Mesendoderm (in vitro differentiated cells): Measurements from ENCODE around the gene RNLS.

ENCODE experiments used
- DNase-seq: peaks from one replicate; pipeline ENCODE4 v3.0.0; 2013
- H2AK5ac ChIP-seq: 2 replicates; pipeline ENCODE4 v1.6.1; 2013; ENCODE audit warnings: low read length, inconsistent platforms
- H2BK120ac ChIP-seq: 2 replicates; pipeline ENCODE4 v1.6.1; 2013; ENCODE audit warnings: low read depth, mild to moderate bottlenecking, low read length, moderate library complexity, mixed read lengths
- H2BK15ac ChIP-seq: replicated peaks from 2 replicates; pipeline ENCODE4 v1.6.1; 2013; ENCODE audit warnings: low read depth, mild to moderate bottlenecking, moderate library complexity
- H2BK5ac ChIP-seq: 2 replicates; pipeline ENCODE4 v1.6.1; 2013; ENCODE audit warnings: low read length, inconsistent platforms
- H3K18ac ChIP-seq: 2 replicates; pipeline ENCODE4 v1.6.1; 2013; ENCODE audit warnings: mild to moderate bottlenecking, low read length, mixed read lengths
- H3K23ac ChIP-seq: one replicate; pipeline ENCODE4 v1.6.1; 2013; ENCODE audit warnings: low read length
- H3K27ac ChIP-seq: 2 replicates; pipeline ENCODE4 v1.5.1; 2013; ENCODE audit warnings: low read depth, mild to moderate bottlenecking, inconsistent platforms, low read length, moderate library complexity
- H3K27me3 ChIP-seq: 2 replicates; pipeline ENCODE4 v1.6.1; 2013; ENCODE audit warnings: low read length, control low read depth, mild to moderate bottlenecking, inconsistent platforms; ENCODE audit not compliant: insufficient read depth, poor library complexity
- H3K36me3 ChIP-seq: 2 replicates; pipeline ENCODE4 v1.6.1; 2013; ENCODE audit warnings: low read length, inconsistent platforms; ENCODE audit not compliant: control insufficient read depth, insufficient read depth
- H3K4ac ChIP-seq: one replicate; pipeline ENCODE4 v1.6.1; 2013; ENCODE audit warnings: low read depth, mild to moderate bottlenecking, low read length, moderate library complexity
- H3K4me1 ChIP-seq: 2 replicates; pipeline ENCODE4 v1.6.1; 2013; ENCODE audit warnings: low read depth, low read length, inconsistent platforms; ENCODE audit not compliant: control insufficient read depth
- H3K4me2 ChIP-seq: 2 replicates; pipeline ENCODE4 v1.6.1; 2013; ENCODE audit warnings: low read length
- H3K4me3 ChIP-seq: 2 replicates; pipeline ENCODE4 v1.5.1; 2013; ENCODE audit warnings: mild to moderate bottlenecking, low read length
- H3K56ac ChIP-seq: one replicate; pipeline ENCODE4 v1.6.1; 2013; ENCODE audit warnings: low read length
- H3K79me1 ChIP-seq: 2 replicates; pipeline ENCODE4 v1.6.1; 2013; ENCODE audit warnings: low read length, inconsistent platforms
- H3K79me2 ChIP-seq: 2 replicates; pipeline ENCODE4 v1.6.1; 2013; ENCODE audit warnings: mild to moderate bottlenecking, low read length; ENCODE audit not compliant: control insufficient read depth, insufficient read depth
- H3K9ac ChIP-seq: 2 replicates; pipeline ENCODE4 v1.6.1; 2013; ENCODE audit warnings: low read length, inconsistent platforms
- H4K5ac ChIP-seq: one replicate; pipeline ENCODE4 v1.6.1; 2013; ENCODE audit warnings: low read length
- H4K8ac ChIP-seq: one replicate; pipeline ENCODE4 v1.6.1; 2013; ENCODE audit warnings: low read depth, mild to moderate bottlenecking, control low read depth, low read length, moderate library complexity
- WGBS: extraction: QIAGEN DNeasy Blood & Tissue Kit; methylation state at CpG from one replicate; pipeline ENCODE4 v1.1.7; 2013; ENCODE audit warnings: low lambda C conversion rate, missing lambda C conversion rate; ENCODE audit not compliant: insufficient coverage; ENCODE audit errors: extremely low coverage; 5-methylcytosine and 5-hydroxymethylcytosine counted together

RNLS gene

GRCh38 chr10:88450201-88450600 lies 132.9 kb downstream of the RNLS start:
- Histone ChIP-seq H3K27me3 (no peaks in the 10 kb centered on the region), H3K4me3 (no peak overlapping the region)

GRCh38 chr10:88442716-88443115 lies 140.4 kb downstream of the RNLS start:
- H3K23ac ChIP-seq: no peak overlapping the region
- H3K4ac ChIP-seq: no peak overlapping the region
- no peaks in the 10 kb centered on the region for H3K4me1 ChIP-seq
- H3K79me1 ChIP-seq: no peaks in the 10 kb centered on the region
- no peaks in the 10 kb centered on the region for H3K27me3 ChIP-seq
- WGBS: no CpG with 5 or more reads among the region's 4 CpGs
- DNase-seq: no peak
- no peak overlapping the region for H2AK5ac ChIP-seq
- no peak overlapping the region for H4K5ac ChIP-seq
- H3K56ac ChIP-seq: no peak overlapping the region
- H2BK120ac ChIP-seq: no peak overlapping the region
- no peak overlapping the region for H3K9ac ChIP-seq
- no peak overlapping the region for H3K4me3 ChIP-seq
- no peak overlapping the region for H3K27ac ChIP-seq
- no peak overlapping the region for H3K4me2 ChIP-seq
- no peaks in the 10 kb centered on the region for H3K79me2 ChIP-seq
- no peak overlapping the region for H2BK5ac ChIP-seq
- H3K36me3 ChIP-seq: no peaks in the 10 kb centered on the region
- H3K18ac ChIP-seq: no peak overlapping the region
- H2BK15ac ChIP-seq: no peak overlapping the region
- H4K8ac ChIP-seq: no peak overlapping the region

More at GRCh38 chr10:88450201-88450600, 132.9 kb downstream of the RNLS start:
- Histone ChIP-seq H2BK120ac (no peak overlapping the region), H3K4me1 (no peaks in the 10 kb centered on the region), H2BK15ac (no peak overlapping the region), H3K4me2 (no peak overlapping the region), H3K27ac (no peak overlapping the region), H3K23ac (no peak overlapping the region), H3K9ac (no peak overlapping the region), H4K8ac (no peak overlapping the region), H2AK5ac (no peak overlapping the region), H3K18ac (no peak overlapping the region), H3K56ac (no peak overlapping the region), H3K36me3 (no peaks in the 10 kb centered on the region), H2BK5ac (no peak overlapping the region), H3K4ac (no peak overlapping the region), H4K5ac (no peak overlapping the region), H3K79me2 (no peaks in the 10 kb centered on the region), H3K79me1 (no peaks in the 10 kb centered on the region)
- WGBS: no CpG with 5 or more reads among the region's 1 CpG
- peak; percentile 92 for DNase-seq

GRCh38 chr10:88440541-88440940 lies 142.6 kb downstream of the RNLS start:
- no peak overlapping the region for H3K4me3 ChIP-seq
- no peaks in the 10 kb centered on the region for H3K79me1 ChIP-seq
- H3K4ac ChIP-seq: no peak overlapping the region
- no peak overlapping the region for H3K56ac ChIP-seq
- H3K27ac ChIP-seq: no peak overlapping the region
- no peaks in the 10 kb centered on the region for H3K79me2 ChIP-seq
- no peaks in the 10 kb centered on the region for H3K27me3 ChIP-seq
- no peak overlapping the region for H2BK5ac ChIP-seq
- no peak overlapping the region for H2AK5ac ChIP-seq
- H2BK120ac ChIP-seq: no peak overlapping the region
- no peak overlapping the region for H3K18ac ChIP-seq
- H4K8ac ChIP-seq: no peak overlapping the region
- H2BK15ac ChIP-seq: no peak overlapping the region
- DNase-seq: no peak
- H3K9ac ChIP-seq: no peak overlapping the region
- no peak overlapping the region for H3K4me2 ChIP-seq
- H4K5ac ChIP-seq: no peak overlapping the region
- no peak overlapping the region for H3K23ac ChIP-seq
- H3K4me1 ChIP-seq: no peaks in the 10 kb centered on the region
- H3K36me3 ChIP-seq: no peaks in the 10 kb centered on the region

- no peaks in the 10 kb centered on the region for H3K4me1 ChIP-seq
- DNase-seq: no peak
- no peak overlapping the region for H3K23ac ChIP-seq
- H3K56ac ChIP-seq: no peak overlapping the region
- H3K4me2 ChIP-seq: no peak overlapping the region
- H4K5ac ChIP-seq: no peak overlapping the region
- no peaks in the 10 kb centered on the region for H3K79me1 ChIP-seq
- H3K36me3 ChIP-seq: no peaks in the 10 kb centered on the region
- H3K4me3 ChIP-seq: no peak overlapping the region
- no peak overlapping the region for H2BK15ac ChIP-seq
- no peak overlapping the region for H3K9ac ChIP-seq
- no peak overlapping the region for H3K27ac ChIP-seq
- H3K27me3 ChIP-seq: no peaks in the 10 kb centered on the region
- H4K8ac ChIP-seq: no peak overlapping the region
- no peak overlapping the region for H3K4ac ChIP-seq
- no peak overlapping the region for H3K18ac ChIP-seq
- no peak overlapping the region for H2AK5ac ChIP-seq
- H2BK120ac ChIP-seq: no peak overlapping the region
- no peaks in the 10 kb centered on the region for H3K79me2 ChIP-seq
- no peak overlapping the region for H2BK5ac ChIP-seq
Measured at GRCh38 chr10:88439932-88440331, 143.2 kb downstream of the RNLS start.

GRCh38 chr10:88437411-88437810 lies 145.7 kb downstream of the RNLS start:
- Histone ChIP-seq H4K5ac (no peak overlapping the region), H3K4me2 (no peak overlapping the region), H3K27me3 (no peaks in the 10 kb centered on the region), H3K56ac (no peak overlapping the region), H3K79me2 (no peaks in the 10 kb centered on the region), H2BK15ac (no peak overlapping the region), H3K4me3 (no peak overlapping the region), H2BK5ac (no peak overlapping the region), H3K4ac (no peak overlapping the region), H2BK120ac (no peak overlapping the region), H3K27ac (no peak overlapping the region), H3K9ac (no peak overlapping the region), H3K4me1 (no peaks in the 10 kb centered on the region), H3K36me3 (no peaks in the 10 kb centered on the region), H2AK5ac (no peak overlapping the region), H3K79me1 (no peaks in the 10 kb centered on the region), H3K18ac (no peak overlapping the region), H3K23ac (no peak overlapping the region), H4K8ac (no peak overlapping the region)
- DNase-seq: no peak

- Histone ChIP-seq H3K4ac (no peak overlapping the region), H4K8ac (no peak overlapping the region), H3K79me1 (no peaks in the 10 kb centered on the region), H3K9ac (no peak overlapping the region), H3K18ac (no peak overlapping the region), H2BK15ac (no peak overlapping the region), H3K4me3 (no peak overlapping the region), H3K23ac (no peak overlapping the region), H3K4me1 (no peaks in the 10 kb centered on the region), H2BK5ac (no peak overlapping the region), H3K27ac (no peak overlapping the region), H2AK5ac (no peak overlapping the region), H3K79me2 (no peaks in the 10 kb centered on the region), H2BK120ac (no peak overlapping the region), H4K5ac (no peak overlapping the region), H3K56ac (no peak overlapping the region), H3K27me3 (no peaks in the 10 kb centered on the region), H3K4me2 (no peak overlapping the region), H3K36me3 (no peaks in the 10 kb centered on the region)
- no peak for DNase-seq
- WGBS: no CpG with 5 or more reads among the region's 2 CpGs
Measured at GRCh38 chr10:88433565-88434186, 149.4 kb downstream of the RNLS start.
